Measurements from ENCODE around the gene ZNF544.

The ZNF544 gene

GRCh38 chr19:58228585-58229254, at the start of gene ZNF544:
Gene ZNF544, plus strand, starts transcription at chr19:58228914. Its CDS starts 15,110 bp downstream, at chr19:58244024.
- DNase-seq (ENCODE audit: low read depth) = peak; percentile 37

GRCh38 chr19:58181902-58182576, 46.7 kb upstream of the ZNF544 start:
- peak; percentile 42 for DNase-seq (ENCODE audit: low read depth)

- peak; percentile 76 for DNase-seq (ENCODE audit: low read depth)
Measured at GRCh38 chr19:58182577-58182988, 46.1 kb upstream of the ZNF544 start.

GRCh38 chr19:58182989-58183816, 45.5 kb upstream of the ZNF544 start, which contains the start of gene ZNF274:
Gene ZNF274, plus strand, starts transcription at chr19:58183061. Its CDS starts 905 bp downstream, at chr19:58183966.
- DNase-seq (ENCODE audit: low read depth) = peak; percentile 88

- DNase-seq (ENCODE audit: low read depth) = no peak
Measured at GRCh38 chr19:58183817-58184215, 44.9 kb upstream of the ZNF544 start.

GRCh38 chr19:58196901-58197616, 31.7 kb upstream of the ZNF544 start:
- DNase-seq (ENCODE audit: low read depth) = no peak

GRCh38 chr19:58203814-58204475, 24.8 kb upstream of the ZNF544 start:
- no peak for DNase-seq (ENCODE audit: low read depth)

- no peak for DNase-seq (ENCODE audit: low read depth)
Measured at GRCh38 chr19:58204566-58204965, 24.1 kb upstream of the ZNF544 start.

- DNase-seq (ENCODE audit: low read depth) = no peak
Measured at GRCh38 chr19:58209577-58209976, 19.1 kb upstream of the ZNF544 start.

- no peak for DNase-seq (ENCODE audit: low read depth)
Measured at GRCh38 chr19:58212336-58213074, 16.2 kb upstream of the ZNF544 start.

- no peak for DNase-seq (ENCODE audit: low read depth)
Measured at GRCh38 chr19:58213075-58213369, 15.7 kb upstream of the ZNF544 start.

- no peak for DNase-seq (ENCODE audit: low read depth)
Measured at GRCh38 chr19:58217069-58217481, 11.6 kb upstream of the ZNF544 start.

GRCh38 chr19:58217607-58218391, 10.9 kb upstream of the ZNF544 start:
- DNase-seq (ENCODE audit: low read depth) = no peak

- DNase-seq (ENCODE audit: low read depth) = peak; percentile 5
Measured at GRCh38 chr19:58218899-58219298, 9.8 kb upstream of the ZNF544 start.

GRCh38 chr19:58227964-58228584, 640 bp upstream of the ZNF544 start:
- DNase-seq (ENCODE audit: low read depth) = no peak

GRCh38 chr19:58229255-58229639, 533 bp downstream of the ZNF544 start:
- DNase-seq (ENCODE audit: low read depth) = no peak

GRCh38 chr19:58237324-58237723, 8.6 kb downstream of the ZNF544 start:
- no peak for DNase-seq (ENCODE audit: low read depth)

- no peak for DNase-seq (ENCODE audit: low read depth)
Measured at GRCh38 chr19:58243351-58243750, 14.6 kb downstream of the ZNF544 start.

GRCh38 chr19:58248886-58249285, 20.2 kb downstream of the ZNF544 start:
- no peak for DNase-seq (ENCODE audit: low read depth)

All from activated T-helper 9 cell treated with anti-CD3 and anti-CD28 coated beads, Interleukin-2, amount 50 U/mL, for 16 hours (primary cell).